Stimulated activated CD8-positive, alpha-beta memory T cell treated with anti-CD3 and anti-CD28 coated beads, Interleukin-12 subunit alpha, Interleukin-12 subunit beta, amount 100 ng/mL, for 4 hours (primary cell): Measurements from ENCODE around the gene PTPRG.
"Not testable (repeated sequence)": the region's sequence is repeated elsewhere in the genome, so short reads cannot be mapped to it uniquely, and the experiment has no call there.

Source experiments
- DNase-seq: peaks from one replicate; pipeline ENCODE4 v3.0.0-alpha.2; 2020; ENCODE audit warnings: low read depth

Gene PTPRG

DNA sequence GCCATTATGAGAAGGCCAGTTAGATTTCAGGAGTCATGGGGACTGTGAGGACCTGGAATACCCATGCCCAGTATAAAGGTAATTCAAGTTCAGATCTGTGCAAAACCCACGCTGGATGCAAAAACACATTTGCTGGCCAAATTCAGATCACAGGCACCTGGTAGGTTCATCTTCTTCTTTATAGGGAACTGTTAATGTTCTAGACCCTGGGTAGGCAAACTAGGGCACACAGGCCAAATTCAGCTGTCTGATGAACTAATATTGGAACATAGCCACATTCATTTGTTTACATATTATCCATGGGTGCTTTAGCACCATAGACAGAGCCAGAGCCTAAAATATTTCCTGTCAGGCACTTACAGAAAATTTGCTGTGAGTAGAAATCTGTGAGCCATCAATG lies 241.4 kb downstream of the PTPRG start:
- no peak for DNase-seq

- DNase-seq: no peak
Measured at GRCh38 chr3:61803983-61804382, 242.6 kb downstream of the PTPRG start.

DNA sequence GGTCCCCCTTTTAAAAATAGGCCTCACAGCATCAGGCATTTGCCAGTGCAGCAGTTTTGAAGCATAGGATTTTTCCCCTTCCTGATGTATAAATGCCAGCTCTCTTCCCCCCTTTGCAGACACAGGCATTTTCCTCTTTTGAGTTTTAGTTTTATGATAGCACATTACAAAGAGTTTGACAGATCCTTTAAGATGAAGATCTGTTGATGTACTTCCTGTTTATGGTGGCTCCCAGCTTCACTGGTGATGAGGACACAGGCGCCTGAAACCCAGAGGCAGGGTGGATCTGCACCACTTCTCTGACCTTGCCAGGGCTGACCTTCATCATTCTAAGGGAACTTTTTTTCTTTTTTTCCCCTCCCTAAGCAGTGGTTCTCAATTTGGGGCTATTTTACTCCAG lies 243.4 kb downstream of the PTPRG start:
- no peak for DNase-seq

- DNase-seq: no peak
Measured at GRCh38 chr3:61805510-61806080, 244.2 kb downstream of the PTPRG start.

DNA sequence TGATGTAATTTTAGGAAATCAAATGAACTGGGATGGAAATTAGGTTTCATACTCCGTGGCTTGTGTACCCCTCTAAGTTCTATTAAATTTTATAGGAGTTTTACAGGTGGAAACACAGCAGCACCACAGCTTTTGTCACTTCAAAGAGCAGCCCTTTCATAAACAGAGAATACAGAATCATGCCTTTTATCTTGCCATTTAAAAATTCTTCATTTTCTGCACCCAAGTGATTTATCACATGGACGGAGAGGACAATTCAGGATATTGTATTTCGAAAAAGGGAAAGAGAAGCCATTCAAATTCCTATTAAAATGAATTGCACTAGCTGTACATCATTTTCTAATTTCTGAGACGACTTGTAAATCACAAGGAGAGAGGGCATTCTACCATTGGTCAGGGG lies 245.4 kb downstream of the PTPRG start:
- no peak for DNase-seq

DNA sequence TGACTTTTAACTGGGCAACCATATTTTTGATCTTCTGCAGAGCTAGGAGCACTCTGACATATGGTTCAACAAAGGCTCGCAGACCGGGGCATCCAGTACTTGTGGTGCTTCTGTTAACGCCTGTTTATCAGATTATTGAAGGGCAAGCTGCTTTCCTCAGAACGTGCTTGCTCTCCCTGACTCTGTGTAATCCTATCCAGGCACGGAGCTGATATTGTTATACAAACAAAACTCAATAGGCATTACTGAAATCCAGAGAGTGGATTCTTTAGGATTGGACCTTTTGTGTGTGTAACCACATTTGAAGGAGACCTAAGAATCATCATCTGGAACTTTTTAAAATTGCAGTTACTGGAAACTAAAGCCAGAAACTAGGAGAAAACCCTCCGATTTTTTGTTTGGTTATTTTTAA lies 246.5 kb downstream of the PTPRG start:
- DNase-seq: no peak

DNA sequence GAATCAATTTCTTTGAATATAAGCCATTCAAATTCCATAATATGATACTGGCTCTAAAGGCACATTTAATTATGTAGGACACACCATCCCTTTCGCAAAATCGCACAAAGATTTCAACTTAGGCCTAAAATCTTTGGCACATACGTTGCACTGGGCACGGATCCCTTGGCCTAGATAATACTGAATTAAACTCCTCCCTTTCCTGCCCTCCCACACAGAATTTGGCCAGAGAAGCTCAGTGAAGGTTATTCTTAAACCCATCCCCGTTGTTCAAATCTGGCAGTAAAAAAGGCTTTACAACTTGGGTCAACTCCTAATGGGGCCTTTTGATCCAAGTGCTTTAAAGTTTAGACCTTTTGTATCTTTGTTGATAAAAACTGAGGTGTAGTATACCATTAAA lies 247.2 kb downstream of the PTPRG start:
- DNase-seq: no peak

DNA sequence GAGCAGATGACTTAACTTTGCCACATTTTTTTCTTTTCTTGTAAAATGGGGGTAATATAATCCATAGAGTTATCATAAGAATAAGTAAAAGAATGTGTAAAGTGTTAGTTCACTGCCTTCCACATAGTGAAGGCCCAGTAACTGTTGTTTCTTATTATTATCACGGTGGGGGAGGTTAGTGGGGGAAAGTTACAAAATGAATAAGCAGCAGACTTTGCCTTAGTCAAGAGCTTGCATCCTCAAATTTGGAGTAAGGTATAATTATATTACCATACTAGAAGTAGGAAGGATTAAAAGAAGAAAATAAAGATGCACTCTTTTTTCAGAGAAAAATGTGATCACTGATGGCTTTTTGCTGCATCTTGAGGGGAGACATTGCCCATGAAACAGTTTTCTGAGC lies 247.6 kb downstream of the PTPRG start:
- DNase-seq: no peak

DNA sequence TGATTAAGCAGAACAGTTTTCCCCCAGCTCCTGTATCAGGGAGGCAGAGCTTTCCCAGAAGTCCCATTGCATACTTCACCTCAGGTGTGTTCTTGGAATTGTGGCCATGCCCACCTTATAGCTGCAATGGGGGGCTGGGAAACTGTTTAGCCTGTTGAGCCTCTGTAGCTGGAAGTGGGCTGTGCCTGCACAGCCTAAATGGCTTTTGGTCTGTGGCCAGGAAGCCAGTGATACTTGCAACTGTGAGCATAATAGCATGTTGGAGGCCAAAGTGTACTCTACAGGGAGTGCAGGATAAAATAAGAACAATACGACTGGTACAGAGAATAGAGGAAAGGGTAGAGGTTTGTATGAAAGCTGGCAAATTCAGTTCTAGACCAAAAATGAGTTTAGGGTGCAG lies 248.5 kb downstream of the PTPRG start:
- no peak for DNase-seq

DNA sequence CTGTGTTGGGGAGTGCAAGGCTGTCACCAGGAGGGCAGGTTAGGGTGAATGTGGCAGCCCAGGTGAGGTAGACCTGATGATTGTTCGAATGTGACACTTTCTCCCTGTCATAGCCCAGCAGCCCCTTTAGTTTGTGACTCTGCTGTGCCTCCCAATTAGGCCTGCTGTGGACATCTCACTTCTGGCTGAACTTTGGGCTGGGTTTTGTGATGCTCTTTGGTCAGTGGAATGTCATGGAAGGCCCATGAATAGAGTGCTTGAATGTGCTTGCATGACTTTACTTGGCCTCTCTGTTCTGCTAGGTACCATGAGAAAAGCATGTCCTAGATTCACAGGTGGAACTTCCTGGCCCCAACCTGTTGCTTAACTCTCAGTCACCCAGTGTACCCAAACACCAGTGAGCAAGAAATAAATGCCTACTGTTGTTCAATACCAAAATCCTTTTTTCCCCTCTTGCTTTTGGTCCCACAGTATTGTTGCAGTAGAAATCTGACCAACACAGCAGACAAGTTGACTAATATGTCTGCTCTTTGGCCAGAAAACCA lies 249.7 kb downstream of the PTPRG start:
- DNase-seq: no peak

DNA sequence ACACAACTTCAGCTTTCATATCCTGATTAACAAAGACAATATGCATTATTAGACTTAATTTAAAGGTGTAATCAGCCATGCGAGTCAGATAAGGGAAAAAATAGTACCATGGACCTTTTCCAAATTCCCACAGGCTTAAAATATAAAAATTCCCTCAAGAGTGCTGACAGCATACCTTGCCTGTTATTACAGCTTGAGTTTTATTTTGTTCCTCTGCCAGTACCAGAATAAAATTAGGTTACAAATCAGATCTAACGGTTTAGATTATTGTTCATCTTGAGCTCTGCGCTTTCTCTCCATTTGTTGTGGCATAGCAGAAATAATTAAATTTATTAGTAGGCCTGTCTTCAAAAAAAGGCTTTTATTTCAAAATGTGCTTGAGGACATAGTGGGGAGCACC lies 250.3 kb downstream of the PTPRG start:
- DNase-seq: no peak

DNA sequence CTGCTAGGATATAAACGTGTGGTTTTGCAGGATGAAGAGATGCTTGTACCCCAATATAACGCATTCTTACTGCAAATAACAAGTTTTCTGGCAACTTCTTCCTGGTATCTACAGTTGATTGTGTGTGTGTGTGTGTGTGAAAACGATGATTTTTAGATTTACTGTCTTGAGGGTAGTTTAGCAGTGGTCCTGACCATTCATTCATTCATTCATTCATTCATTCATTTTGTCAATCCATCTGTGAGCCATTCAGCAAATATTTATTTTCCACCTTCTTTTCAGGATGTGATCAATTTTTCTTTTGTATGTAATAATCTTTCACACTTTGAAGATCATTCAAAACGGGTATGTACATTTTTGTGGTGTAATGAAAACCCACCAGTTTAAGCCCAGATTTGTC lies 250.7 kb downstream of the PTPRG start:
- DNase-seq: no peak

DNA sequence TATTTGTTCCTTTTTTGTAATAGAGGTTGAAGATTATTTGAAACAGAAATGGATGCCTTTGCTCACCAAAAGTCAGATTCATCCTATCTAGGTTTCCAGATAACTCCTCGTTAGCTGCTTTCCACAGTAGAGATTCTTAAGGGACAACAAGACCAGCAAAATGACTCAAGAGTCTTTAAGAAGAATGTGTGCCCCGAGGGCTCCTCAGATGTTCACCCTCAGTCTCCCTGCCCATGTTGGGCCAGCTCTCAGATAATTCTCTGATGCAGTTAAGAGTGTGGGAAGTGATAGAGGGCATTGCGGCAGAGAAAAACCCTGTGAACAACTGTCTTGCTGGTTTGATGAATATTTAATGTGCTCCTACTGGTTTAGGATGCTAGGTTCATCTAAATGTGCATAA lies 251.1 kb downstream of the PTPRG start:
- DNase-seq: no peak

- DNase-seq: no peak
Measured at GRCh38 chr3:61813636-61814035, 252.3 kb downstream of the PTPRG start.

DNA sequence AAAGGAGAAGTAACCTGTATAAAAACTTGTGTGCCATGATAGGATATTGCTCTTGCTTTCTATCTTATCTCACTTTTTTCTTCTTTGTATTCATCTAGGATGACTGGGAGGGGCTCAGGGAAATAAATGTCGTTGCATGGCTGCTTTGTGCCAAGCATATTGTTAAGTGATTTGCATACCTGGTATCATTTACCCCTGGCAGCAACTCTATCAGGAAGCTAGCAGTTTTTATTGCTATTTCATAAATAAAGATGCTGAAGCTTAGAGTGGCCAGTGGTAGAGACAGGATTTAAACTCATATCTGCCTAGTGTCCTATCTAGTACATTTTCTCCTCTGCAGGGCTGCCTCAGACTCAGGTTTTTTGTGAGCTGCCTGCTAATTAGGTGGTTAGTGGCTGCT lies 253.3 kb downstream of the PTPRG start:
- DNase-seq: no peak

- not testable (repeated sequence) for DNase-seq
Measured at GRCh38 chr3:61816304-61816703, 254.9 kb downstream of the PTPRG start.

- DNase-seq: no peak
Measured at GRCh38 chr3:61819861-61820260, 258.5 kb downstream of the PTPRG start.

DNA sequence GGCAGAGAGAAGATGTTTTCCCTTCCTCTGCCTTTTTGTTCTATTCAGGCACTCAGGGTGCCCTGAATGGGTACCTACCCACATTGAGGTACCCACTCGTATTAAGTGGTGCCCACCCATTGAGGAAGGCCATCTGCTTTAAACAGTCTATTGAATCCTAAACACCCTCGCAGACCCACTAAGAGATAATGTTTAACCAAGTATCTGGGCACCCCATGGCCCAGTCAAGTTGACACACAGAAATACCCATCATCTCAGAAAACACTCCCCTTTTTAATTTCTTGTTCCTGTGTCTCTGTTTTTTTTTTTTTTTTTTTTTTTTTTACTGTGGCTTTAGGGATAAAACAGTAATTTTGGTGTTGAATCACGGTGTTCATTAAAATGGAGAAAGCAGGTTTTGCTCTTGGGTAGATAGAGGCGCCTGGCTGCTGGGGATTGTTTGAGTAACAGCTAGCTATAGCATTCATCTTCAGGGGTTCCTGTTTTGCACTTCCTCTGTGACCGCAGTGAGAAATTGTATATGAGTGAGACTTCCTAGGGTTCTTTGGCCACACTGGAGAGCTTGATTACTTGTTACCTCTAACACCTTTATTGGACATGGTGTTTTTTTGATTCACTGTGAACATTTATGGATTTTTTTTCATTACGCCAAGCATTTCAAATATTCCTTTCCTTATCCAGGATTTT lies 259.1 kb downstream of the PTPRG start:
- no peak for DNase-seq

GRCh38 chr3:61821823-61822251 lies 260.5 kb downstream of the PTPRG start:
- no peak for DNase-seq

- DNase-seq: no peak
Measured at GRCh38 chr3:61822588-61822987, 261.2 kb downstream of the PTPRG start.

DNA sequence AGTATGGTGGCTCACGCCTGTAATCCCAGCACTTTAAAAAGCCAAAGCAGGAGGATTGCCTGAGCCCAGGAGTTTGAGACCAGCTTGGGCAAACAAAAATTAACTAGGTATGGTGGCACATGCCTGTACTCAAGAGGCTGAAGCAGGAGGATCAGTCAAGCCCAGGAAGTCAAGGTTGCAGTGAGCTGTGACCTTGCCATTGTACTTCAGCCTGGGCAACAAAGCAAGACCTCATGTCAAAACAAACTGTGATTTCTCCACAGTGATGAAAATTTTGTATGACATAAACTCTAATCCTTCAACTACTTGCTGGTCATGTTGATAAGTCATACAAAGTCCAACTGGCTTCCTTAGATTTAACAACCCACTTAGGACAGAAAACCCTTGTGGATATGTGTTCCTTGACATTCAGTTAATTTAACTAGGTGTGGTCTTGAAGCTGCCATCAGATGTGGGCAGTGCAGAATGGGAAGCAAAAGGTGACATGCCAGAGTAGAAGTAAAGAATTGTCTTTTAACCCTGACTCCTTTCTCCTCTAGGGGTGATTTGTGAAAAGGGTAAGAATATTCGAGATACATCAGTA lies 263.3 kb downstream of the PTPRG start:
- no peak for DNase-seq

DNA sequence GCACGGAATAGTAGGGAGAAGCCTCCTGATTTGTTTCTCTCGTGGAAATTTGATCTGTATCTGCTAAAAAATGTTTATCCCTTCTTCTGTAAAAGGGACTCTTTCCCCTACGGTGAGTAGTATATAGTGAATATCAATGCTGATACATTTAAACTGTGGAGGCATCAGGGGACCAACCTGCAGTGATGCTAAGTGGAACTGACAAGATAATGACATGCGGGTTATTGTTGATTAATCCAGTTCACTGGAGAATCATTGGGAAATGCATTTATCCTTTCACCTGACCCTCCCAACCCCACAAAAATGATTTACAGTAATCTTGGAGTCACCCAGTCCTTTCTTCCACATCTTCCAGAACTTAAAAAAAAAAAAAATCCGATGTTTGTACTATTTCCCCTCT lies 264.8 kb downstream of the PTPRG start:
- DNase-seq: no peak

DNA sequence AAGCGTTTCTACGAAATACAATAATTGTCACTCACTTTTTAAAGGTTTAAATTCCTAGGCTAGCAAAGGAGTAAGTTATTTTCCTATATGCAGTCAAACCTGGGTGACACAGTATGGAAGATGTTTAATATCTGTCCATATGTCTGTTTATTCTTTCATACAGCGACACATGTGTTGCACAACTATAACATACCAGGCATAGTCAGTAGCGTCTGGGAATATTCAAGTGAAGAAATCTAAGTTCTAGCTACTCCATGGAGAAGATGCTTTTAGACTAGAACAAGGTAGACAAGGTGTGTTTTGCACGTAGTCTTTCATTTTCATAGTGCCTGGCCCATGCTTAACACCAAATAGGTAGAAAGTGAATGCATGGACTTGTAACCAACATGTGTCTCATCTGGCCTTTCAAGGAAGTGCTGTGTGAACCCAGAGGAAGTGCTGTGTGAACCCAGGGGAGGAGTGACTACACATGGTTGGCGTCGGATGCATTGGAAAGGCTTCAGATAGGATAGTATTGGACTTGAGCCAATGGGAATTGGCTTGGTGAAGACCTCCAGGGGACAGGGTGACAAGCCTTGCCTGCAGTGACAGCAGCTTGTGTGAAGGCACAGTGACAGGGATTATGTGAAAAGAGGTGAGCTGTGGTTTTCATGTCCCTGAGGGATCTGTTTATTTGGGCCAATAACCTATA lies 267.0 kb downstream of the PTPRG start:
- DNase-seq: no peak
